ENCODE results near the gene NME7.
"Not testable (repeated sequence)": the region's sequence is repeated elsewhere in the genome, so short reads cannot be mapped to it uniquely, and the experiment has no call there.

NME7 gene

GRCh38 chr1:169298441-169298840 is 69.2 kb downstream of the NME7 start:
- no peak for DNase-seq

GRCh38 chr1:169295846-169296245 is 71.8 kb downstream of the NME7 start:
- DNase-seq = no peak

GRCh38 chr1:169295425-169295824 is 72.2 kb downstream of the NME7 start:
- no peak for DNase-seq

- DNase-seq = no peak
Observed at GRCh38 chr1:169289016-169289415, 78.6 kb downstream of the NME7 start.

GRCh38 chr1:169288011-169288414 is 79.6 kb downstream of the NME7 start:
- no peak for DNase-seq

GRCh38 chr1:169287280-169287679 is 80.3 kb downstream of the NME7 start:
- DNase-seq = no peak

- not testable (repeated sequence) for DNase-seq
Observed at GRCh38 chr1:169281562-169281961, 86.0 kb downstream of the NME7 start.

GRCh38 chr1:169271098-169271497 is 96.5 kb downstream of the NME7 start:
- no peak for DNase-seq

- no peak for DNase-seq
Observed at GRCh38 chr1:169266133-169266532, 101.5 kb downstream of the NME7 start.

- DNase-seq = no peak
Observed at GRCh38 chr1:169263059-169263458, 104.5 kb downstream of the NME7 start.

- DNase-seq = no peak
Observed at GRCh38 chr1:169261884-169262283, 105.7 kb downstream of the NME7 start.

- no peak for DNase-seq
Observed at GRCh38 chr1:169260478-169261151, 107.0 kb downstream of the NME7 start.

- DNase-seq = no peak
Observed at GRCh38 chr1:169259816-169260215, 107.8 kb downstream of the NME7 start.

- DNase-seq = no peak
Observed at GRCh38 chr1:169250795-169251194, 116.8 kb downstream of the NME7 start.

GRCh38 chr1:169250022-169250421 is 117.6 kb downstream of the NME7 start:
- DNase-seq = no peak

GRCh38 chr1:169249611-169250010 is 118.0 kb downstream of the NME7 start:
- no peak for DNase-seq

- DNase-seq = no peak
Observed at GRCh38 chr1:169245706-169246105, 121.9 kb downstream of the NME7 start.

- DNase-seq = no peak
Observed at GRCh38 chr1:169240449-169241232, 127.0 kb downstream of the NME7 start.

- no peak for DNase-seq
Observed at GRCh38 chr1:169236880-169237279, 130.7 kb downstream of the NME7 start.

GRCh38 chr1:169236143-169236542 is 131.5 kb downstream of the NME7 start:
- no peak for DNase-seq

GRCh38 chr1:169235568-169235967 is 132.0 kb downstream of the NME7 start:
- DNase-seq = no peak

GRCh38 chr1:169234780-169235179 is 132.8 kb downstream of the NME7 start:
- DNase-seq = no peak

GRCh38 chr1:169217636-169218035 is 150.0 kb downstream of the NME7 start:
- no peak for DNase-seq

- DNase-seq = no peak
Observed at GRCh38 chr1:169214598-169214997, 153.0 kb downstream of the NME7 start.

- DNase-seq = no peak
Observed at GRCh38 chr1:169212088-169212487, 155.5 kb downstream of the NME7 start.

All from activated CD8-positive, alpha-beta memory T cell treated with anti-CD3 and anti-CD28 coated beads, Interleukin-2, amount 50 U/mL, for 4 hours (primary cell).